ENCODE data around the gene PAPPA.

- TF ChIP-seq POLR2A (IDR thresholded peaks at IDR 0.05; ENCODE audit: low read length), result no peak
- TF ChIP-seq GATA1 (IDR thresholded peaks at IDR 0.05; ENCODE audit: low read depth, low read length), result no peak
Observed at GRCh38 chr9:116417464-116417863, 263.9 kb downstream of the PAPPA start.
